Gastroesophageal sphincter (tissue), 4 donors: Measurements from ENCODE around the gene NDUFA12. TPM values are rescaled to one million over a fixed set of nuclear protein-coding genes. Genes with fewer than 3 reads are reported as not detected.
A peak's percentile ranks its signal among the peaks of the same experiment; 100 is the strongest.

Experiments
- ATAC-seq: fragments of 150-250 bp; one replicate; pipeline ENCODE4 v1.9.1; 2016; ENCODE audit warnings: mild to moderate bottlenecking, moderate library complexity
- H3K27ac ChIP-seq, 4 donors: fragments of 200-600 bp; sonication (generic) in 3 of 4; 1 replicate in 3 of 4; 2 replicates in 1 of 4; pipeline ENCODE4 v1.5.1; 2016 to 2019
- H3K27me3 ChIP-seq: fragments of 200-600 bp; sonication (generic); one replicate; pipeline ENCODE4 v1.5.1; 2019
- H3K36me3 ChIP-seq, 2 donors: fragments of 200-600 bp; sonication (generic); one replicate each; pipeline ENCODE4 v1.5.1; 2019; ENCODE audit warnings: control low read depth in 1 of 2
- H3K4me1 ChIP-seq, 3 donors: fragments of 200-600 bp; sonication (generic); 1 replicate in 2 of 3; 2 replicates in 1 of 3; pipeline ENCODE4 v1.5.1; 2016 to 2019; ENCODE audit warnings: control low read depth in 2 of 3
- H3K4me3 ChIP-seq, 2 donors: fragments of 200-600 bp; sonication (generic); one replicate each; pipeline ENCODE4 v1.5.1; 2019; ENCODE audit warnings: mild to moderate bottlenecking in 1 of 2, moderate library complexity in 1 of 2
- H3K9me3 ChIP-seq, 3 donors: fragments of 200-600 bp; sonication (generic); one replicate each; pipeline ENCODE4 v1.5.1; 2017 to 2019; ENCODE audit warnings: control low read depth in 2 of 3
- EP300 ChIP-seq: sonication (generic); formaldehyde crosslinking; IDR thresholded peaks from one replicate; pipeline ENCODE4 v1.6.1; 2017; ENCODE audit warnings: antibody characterized with exemption, mild to moderate bottlenecking
- POLR2A ChIP-seq, 2 donors: fragments of 450-650 bp; IDR thresholded peaks; one replicate each; pipeline ENCODE4 v1.6.1; 2017; ENCODE audit warnings: antibody characterized with exemption in 2 of 2, mild to moderate bottlenecking in 2 of 2, moderate library complexity in 1 of 2
- POLR2AphosphoS5 ChIP-seq: sonication (generic); formaldehyde crosslinking; IDR thresholded peaks from one replicate; pipeline ENCODE4 v1.6.1; 2017; ENCODE audit warnings: antibody characterized with exemption
- WGBS, 2 donors: methylation state at CpG; one replicate each; pipeline ENCODE4 v1.1.5; 2018; ENCODE audit warnings: low coverage in 1 of 2; 5-methylcytosine and 5-hydroxymethylcytosine counted together
- total RNA-seq, 4 donors: library from RNA; depleted of rRNA; stranded (reverse); fragments of >200 nt; gene quantifications; one replicate each; pipeline ENCODE4 v1.1.0, GENCODE V29; 2016
- TF ChIP-seq, protein P1 (sequence below), 4 experiments: fragments of 200-600 bp in 2 of 4; fragments of 450-650 bp in 2 of 4; sonication (generic) in 1 of 4; IDR thresholded peaks; one replicate each; pipeline ENCODE4 v1.5.1; 2017 to 2019; ENCODE audit warnings: antibody characterized with exemption in 4 of 4, mild to moderate bottlenecking in 2 of 4, moderate library complexity in 2 of 4

NDUFA12 gene
- total RNA-seq, 4 donors from 2014 or later = 113 to 135 (median 122) TPM

DNA sequence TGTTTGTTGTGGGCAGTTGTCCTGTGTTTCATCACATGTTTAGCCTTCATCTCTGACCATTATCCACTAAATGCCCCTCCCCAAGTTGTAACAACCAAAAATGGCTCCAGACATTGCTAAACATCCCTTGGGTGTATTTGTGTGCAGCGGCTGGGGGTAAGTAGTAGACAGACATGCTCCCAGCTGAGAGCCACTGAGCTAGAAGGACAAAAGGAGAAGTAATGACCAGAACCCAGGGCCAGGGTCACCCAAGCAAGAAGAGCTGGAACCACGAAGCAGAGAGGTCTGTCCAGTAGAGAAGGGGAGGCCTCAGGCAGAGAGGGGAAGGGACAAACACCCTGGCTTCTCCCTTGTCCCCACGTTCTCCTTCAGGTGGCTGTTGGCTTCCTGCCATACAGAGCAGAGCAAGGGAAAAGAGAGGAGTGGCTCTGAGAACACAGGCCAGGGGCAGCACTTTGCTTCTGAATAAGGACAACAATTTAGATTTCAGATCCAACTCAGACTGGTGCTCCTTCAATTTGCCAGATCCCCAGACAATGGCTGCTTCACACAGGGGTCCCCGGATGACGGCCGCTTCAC lies 55.2 kb downstream of the NDUFA12 start:
- no peaks in the 10 kb centered on the region for H3K36me3 ChIP-seq
- H3K27me3 ChIP-seq = no peaks in the 10 kb centered on the region
- no peak overlapping the region for H3K27ac ChIP-seq
- no peaks in the 10 kb centered on the region for H3K4me1 ChIP-seq
- no peak for ATAC-seq
- no peak overlapping the region for H3K4me3 ChIP-seq
- WGBS, 2 donors = 94 to 95% methylated on average over 2 to 4 of the region's 6 CpGs
- no peaks in the 10 kb centered on the region for H3K9me3 ChIP-seq
- TF ChIP-seq POLR2AphosphoS5 (no peak), POLR2A (IDR thresholded peaks at IDR 0.05) (no peak), EP300 (no peak)
- TF ChIP-seq, protein P1, sequence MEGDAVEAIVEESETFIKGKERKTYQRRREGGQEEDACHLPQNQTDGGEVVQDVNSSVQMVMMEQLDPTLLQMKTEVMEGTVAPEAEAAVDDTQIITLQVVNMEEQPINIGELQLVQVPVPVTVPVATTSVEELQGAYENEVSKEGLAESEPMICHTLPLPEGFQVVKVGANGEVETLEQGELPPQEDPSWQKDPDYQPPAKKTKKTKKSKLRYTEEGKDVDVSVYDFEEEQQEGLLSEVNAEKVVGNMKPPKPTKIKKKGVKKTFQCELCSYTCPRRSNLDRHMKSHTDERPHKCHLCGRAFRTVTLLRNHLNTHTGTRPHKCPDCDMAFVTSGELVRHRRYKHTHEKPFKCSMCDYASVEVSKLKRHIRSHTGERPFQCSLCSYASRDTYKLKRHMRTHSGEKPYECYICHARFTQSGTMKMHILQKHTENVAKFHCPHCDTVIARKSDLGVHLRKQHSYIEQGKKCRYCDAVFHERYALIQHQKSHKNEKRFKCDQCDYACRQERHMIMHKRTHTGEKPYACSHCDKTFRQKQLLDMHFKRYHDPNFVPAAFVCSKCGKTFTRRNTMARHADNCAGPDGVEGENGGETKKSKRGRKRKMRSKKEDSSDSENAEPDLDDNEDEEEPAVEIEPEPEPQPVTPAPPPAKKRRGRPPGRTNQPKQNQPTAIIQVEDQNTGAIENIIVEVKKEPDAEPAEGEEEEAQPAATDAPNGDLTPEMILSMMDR (IDR thresholded peaks at IDR 0.05) = no peak

DNA sequence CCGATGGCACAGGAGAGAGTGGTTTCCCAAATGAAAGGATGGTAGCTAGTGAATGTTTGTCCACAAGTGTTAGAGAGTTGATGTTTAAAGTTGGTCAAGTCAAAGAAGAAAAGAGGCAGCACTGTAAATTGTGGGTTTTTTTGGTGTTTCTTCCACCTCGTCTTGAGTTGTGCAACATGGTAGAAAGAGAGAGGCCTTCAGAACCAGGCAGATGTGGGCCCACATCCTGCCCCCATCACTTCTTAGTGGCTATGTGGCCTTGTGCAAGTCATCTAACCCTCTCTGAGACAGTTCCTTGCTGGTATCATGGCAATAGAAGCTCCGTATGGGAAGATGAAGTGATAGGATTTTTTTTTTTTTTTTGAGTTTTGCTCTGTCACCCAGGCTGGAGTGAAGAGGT lies 60.8 kb downstream of the NDUFA12 start:
- TF ChIP-seq, protein P1 (IDR thresholded peaks at IDR 0.05) = no peak
- TF ChIP-seq POLR2A (IDR thresholded peaks at IDR 0.05) (no peak), EP300 (no peak), POLR2AphosphoS5 (no peak)
- Histone ChIP-seq H3K9me3 (no peaks in the 10 kb centered on the region), H3K36me3 (no peaks in the 10 kb centered on the region), H3K27ac (no peak overlapping the region), H3K27me3 (no peaks in the 10 kb centered on the region), H3K4me1 (peaks cover 0 to 9% (median 6%) of the 10 kb centered on the region in 3 donors), H3K4me3 (no peak overlapping the region)
- WGBS, 2 donors = 88 to 94% methylated on average over 1 to 3 of the region's 3 CpGs
- no peak for ATAC-seq

DNA sequence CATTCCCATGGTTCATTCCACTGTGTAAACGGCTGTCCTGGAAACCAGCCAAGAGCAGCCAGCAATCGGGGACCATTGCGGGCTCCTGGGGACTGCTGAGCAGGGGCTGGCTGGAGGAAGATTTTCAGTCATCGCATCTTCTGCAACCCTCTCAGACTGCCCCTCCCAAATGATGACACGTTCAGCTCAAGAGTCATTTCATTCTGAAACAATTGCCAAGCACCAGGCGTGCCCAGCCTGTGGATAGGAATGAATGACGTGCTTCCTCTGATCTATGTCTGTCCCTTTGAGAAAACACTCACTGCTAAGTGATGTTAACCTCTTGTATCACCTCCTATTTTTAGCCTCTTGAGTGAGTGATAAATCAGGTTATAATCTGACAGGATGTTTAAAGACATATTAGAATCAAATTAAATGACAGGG lies 62.0 kb downstream of the NDUFA12 start:
- Histone ChIP-seq H3K4me3 (no peak overlapping the region), H3K4me1 (peaks cover 0 to 9% (median 6%) of the 10 kb centered on the region in 3 donors), H3K27me3 (no peaks in the 10 kb centered on the region), H3K9me3 (no peaks in the 10 kb centered on the region), H3K36me3 (no peaks in the 10 kb centered on the region), H3K27ac (no peak overlapping the region)
- 12 to 21% methylated on average over 4 to 7 of the region's 7 CpGs for WGBS, 2 donors
- TF ChIP-seq POLR2A (IDR thresholded peaks at IDR 0.05) (no peak), POLR2AphosphoS5 (peak; percentile 16)
- peak; percentile 78 for ATAC-seq

DNA sequence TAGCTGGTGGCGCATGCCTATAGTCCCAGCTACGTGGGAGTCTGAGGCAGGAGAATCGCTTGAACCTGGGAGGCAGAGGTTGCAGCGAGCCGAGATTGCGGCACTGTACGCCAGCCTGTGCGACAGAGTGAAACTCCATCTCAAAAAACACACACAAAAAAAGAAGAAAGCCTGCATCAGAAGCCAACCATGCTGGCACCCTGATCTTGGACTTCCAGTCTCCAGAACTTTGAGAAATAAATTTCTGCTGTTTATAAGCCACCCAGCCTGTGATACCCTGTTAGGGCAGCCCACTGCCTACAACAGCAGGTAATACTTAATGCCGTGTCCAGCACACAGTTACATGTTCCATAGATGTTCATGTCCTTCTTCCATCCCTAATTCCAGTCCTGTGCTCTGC lies 62.7 kb downstream of the NDUFA12 start:
- Histone ChIP-seq H3K27ac (no peak overlapping the region), H3K4me1 (peaks cover 0 to 9% (median 6%) of the 10 kb centered on the region in 3 donors), H3K27me3 (no peaks in the 10 kb centered on the region), H3K4me3 (no peak overlapping the region), H3K36me3 (no peaks in the 10 kb centered on the region), H3K9me3 (no peaks in the 10 kb centered on the region)
- WGBS, 2 donors = 90 to 100% methylated on average over 3 to 9 of the region's 9 CpGs
- TF ChIP-seq, protein P1 (IDR thresholded peaks at IDR 0.05) = no peak
- TF ChIP-seq POLR2AphosphoS5 = no peak
- TF ChIP-seq POLR2A (IDR thresholded peaks at IDR 0.05) = no peak
- TF ChIP-seq EP300 = no peak
- ATAC-seq = peak; percentile 7

DNA sequence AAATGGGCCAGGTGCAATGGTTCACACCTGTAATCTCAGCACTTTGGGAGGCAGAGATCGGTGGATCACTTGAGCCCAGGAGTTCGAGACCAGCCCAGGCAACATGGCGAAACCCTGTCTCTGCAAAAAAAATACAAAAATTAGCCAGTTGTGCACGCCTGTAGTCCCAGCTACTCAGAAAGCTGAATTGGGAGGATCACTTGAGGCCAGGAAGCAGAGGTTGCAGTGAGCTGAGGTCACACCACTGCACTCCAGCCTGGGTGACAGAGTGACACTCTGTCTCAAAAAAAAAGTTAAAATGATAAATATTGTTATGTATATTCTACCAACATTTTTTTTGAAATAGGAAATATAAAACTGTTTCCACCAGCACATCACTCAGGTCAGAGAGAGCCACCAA lies 64.9 kb downstream of the NDUFA12 start:
- WGBS, 2 donors = 80 to 88% methylated on average over 2 to 4 of the region's 4 CpGs
- no peak for ATAC-seq
- Histone ChIP-seq H3K9me3 (no peaks in the 10 kb centered on the region), H3K27me3 (no peaks in the 10 kb centered on the region), H3K4me3 (no peak overlapping the region), H3K27ac (no peak overlapping the region), H3K4me1 (peaks cover 0 to 9% (median 6%) of the 10 kb centered on the region in 3 donors), H3K36me3 (no peaks in the 10 kb centered on the region)
- TF ChIP-seq, protein P1 (IDR thresholded peaks at IDR 0.05) = no peak
- TF ChIP-seq EP300 (no peak), POLR2A (IDR thresholded peaks at IDR 0.05) (no peak), POLR2AphosphoS5 (no peak)
